ENCODE measurements around the gene TNFRSF11A.

The TNFRSF11A gene

DNA sequence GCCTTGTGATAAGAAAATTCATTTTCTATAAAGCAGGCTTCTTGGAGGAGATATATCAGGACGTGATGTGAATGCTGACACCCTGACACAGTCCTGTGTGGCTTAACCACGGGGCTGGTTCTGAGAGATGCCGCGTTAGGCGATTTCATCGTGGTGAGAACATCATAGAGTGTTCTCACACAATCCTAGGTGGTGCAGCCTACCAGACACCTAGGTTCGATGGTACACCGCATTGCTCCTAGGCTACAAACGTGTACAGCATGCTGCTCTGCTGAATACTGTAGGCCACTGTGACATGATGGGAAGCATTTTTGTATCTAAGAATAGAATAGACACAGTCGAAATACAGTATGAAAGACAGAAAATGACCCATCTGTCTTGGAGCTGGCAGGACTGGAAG lies 82.5 kb downstream of the TNFRSF11A start:
- no peak for DNase-seq (ENCODE audit: low read depth in 2 of 2, low spot score in 1 of 2)

DNA sequence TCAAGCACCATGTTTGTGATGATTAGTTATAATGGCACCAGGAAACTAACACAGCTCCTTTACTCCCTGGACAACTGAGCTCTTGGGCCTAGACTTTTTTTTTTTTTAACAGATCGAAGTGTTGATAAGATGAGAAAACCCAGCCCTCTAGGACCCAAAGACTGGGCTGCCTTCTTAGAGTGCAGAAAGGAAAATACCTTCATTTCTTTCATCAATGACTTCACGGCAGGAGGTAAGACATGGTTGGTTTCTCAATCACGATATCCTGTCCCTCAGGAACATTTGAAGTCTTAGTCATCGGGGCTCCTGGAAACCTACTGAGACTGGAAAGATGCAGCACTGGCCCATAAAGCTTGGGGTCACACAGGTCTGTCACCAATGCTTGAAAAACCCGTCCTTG lies 84.7 kb downstream of the TNFRSF11A start:
- DNase-seq (ENCODE audit: low read depth in 2 of 2, low spot score in 1 of 2) = no peak

DNA sequence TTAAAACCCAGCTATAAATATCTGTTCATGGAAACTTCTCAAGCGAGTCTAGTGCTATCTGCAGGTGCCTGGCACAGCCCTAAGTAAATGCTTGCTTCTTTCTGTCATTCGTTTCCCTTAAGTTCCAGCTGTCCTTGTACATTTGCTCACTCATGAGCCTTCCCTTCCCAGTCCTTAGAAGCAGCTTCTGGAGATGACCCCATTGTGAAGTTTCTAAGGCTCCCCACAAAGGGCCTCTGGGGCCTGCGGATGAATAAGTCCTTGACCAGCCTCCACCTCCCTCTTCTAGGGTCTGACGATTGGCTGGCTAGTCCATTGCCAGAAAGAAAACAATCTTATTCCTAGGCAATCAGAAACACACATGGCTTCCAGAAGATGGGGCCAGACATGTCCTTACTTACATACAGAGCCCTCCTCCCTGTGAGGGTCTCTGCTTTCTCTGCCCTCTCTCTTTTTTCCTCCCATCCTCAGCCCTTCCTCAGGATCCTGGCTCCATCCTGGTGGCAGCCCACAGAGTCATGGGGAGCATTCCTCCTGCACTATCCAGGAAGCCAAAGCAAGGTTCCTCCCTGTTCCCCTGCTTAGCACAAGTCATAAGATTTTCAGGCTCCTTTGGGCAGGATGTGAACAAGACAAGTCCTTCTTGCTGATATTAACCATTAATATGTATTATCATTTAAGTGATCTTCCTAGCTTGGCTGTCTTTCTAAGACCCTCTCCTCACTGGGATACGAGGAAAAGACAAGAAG lies 87.3 kb downstream of the TNFRSF11A start:
- no peak for DNase-seq (ENCODE audit: low read depth in 2 of 2, low spot score in 1 of 2)

DNA sequence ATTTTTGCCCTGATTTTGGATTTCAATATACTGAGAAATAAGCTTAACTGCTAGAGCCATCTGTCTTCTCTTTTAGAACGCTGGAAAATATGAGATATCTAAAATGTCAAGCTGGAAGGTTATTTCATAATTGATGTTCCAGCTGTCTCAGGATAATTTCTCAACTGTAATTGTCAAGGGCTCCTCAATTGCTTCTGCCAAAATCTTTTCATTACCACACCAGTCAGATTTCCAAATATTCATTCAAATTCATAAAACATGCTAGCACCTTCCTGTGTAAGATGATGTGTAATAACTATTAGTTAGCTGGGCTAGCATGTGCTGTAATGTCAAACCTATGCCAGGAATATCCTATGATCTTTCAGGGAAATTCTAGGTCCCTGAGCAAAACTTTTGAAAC lies 88.1 kb downstream of the TNFRSF11A start:
- DNase-seq (ENCODE audit: low read depth in 2 of 2, low spot score in 1 of 2) = no peak

DNA sequence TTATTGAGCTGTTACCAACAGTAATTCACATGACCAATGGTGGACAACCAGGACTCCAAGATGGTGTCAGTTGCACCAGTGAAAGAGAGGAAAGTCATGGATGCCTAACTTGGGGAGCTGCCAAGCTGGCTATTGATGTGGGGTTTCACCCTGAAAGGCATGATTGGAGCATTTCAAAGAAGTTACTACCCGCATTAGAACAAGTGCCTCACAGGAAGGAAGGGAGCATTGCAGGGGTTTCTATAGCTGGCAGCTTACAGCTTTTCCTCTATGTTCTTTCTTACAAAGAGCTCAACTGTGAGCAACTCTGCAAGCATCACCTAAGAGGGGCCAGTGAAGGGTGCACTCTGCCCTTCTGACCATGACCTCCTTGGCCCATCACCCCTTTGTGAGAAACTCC lies 93.1 kb downstream of the TNFRSF11A start:
- DNase-seq (ENCODE audit: low read depth in 2 of 2, low spot score in 1 of 2) = no peak

DNA sequence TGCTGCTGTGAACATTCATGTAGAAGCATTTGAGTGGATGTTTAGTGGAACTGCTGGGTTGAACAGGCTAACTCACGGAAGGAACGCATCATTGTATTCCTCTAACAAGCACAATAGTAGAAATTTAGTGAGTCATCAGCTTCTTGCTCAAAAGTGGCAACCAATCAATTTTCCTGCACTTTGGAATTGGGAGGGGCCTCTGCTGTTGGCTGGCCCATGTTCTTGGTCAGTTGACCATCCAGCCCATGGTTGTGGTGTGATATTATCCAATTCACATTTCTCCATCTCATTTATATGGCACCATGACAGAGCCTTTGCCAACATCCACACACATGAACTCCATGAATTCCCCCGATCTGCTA lies 95.0 kb downstream of the TNFRSF11A start:
- DNase-seq (ENCODE audit: low read depth in 2 of 2, low spot score in 1 of 2) = no peak

DNA sequence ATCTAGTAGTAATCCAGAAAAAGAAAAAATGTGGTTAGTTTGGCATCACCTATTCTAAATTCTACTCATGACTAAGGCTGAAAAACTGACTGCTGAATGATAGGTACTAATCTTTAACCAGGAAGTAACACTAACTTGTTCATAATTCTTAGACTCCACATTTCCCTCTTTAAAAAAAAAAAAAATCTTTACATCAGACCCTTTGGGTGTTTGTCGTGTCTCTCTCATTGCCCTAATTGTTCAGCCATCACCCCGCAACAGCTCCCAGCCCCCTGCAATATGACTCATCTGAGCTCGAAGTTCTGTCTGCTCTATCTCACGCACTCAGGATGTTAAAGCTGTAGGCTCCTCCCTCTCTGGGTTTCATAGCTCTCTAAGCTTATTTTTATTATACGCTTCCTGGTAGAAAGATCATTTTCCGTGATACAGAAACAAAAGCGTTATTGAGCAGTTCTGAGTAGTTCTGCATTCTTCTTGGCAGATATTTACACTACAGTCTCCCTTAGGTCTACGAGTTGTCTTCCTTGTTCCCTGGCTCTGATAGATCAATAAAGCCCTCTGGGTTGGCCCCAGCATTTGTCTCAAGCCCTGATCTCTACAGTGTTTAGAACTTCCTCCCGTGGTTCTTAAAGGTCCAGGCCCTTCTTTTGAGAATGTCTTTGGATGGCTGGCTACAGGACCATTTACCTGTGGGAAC lies 95.6 kb downstream of the TNFRSF11A start:
- DNase-seq (ENCODE audit: low read depth in 2 of 2, low spot score in 1 of 2) = peak; percentile 43 to 61

DNA sequence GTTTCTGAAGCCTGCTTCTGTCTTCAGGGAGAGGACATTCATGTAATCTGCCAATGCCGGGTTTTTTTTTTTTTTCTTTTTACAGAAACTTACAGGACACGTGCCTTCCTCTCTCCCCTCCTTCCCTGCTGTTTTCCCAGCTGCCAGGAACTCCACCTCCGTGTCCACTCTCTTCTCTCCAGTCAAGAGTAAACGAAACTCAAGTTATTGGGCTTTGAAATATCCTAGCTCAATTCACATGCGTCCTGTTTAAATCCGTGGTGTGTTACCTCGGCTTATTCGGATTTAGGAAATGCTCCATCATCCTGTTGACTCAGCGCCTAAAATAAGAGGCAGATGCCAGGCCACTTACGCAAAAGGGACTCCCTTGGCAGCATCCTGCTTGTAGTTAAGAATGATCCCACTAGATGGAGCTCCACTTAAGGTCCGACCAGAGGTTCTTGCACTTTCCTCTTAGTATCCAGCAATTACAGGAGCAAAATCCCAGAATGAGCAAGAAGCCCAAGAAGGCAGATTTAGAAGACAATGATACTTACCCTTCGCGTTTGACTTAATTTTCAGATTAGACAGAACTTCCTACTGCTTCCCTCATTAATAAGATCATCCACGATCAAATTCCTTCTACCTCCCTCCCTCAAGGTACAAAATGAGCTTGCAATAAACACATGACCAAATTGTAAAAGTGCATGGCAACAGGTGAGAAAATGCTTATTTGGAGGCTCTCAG lies 100.5 kb downstream of the TNFRSF11A start:
- peak in 1 of 2 donors; percentile 6 for DNase-seq (ENCODE audit: low read depth in 2 of 2, low spot score in 1 of 2)

DNA sequence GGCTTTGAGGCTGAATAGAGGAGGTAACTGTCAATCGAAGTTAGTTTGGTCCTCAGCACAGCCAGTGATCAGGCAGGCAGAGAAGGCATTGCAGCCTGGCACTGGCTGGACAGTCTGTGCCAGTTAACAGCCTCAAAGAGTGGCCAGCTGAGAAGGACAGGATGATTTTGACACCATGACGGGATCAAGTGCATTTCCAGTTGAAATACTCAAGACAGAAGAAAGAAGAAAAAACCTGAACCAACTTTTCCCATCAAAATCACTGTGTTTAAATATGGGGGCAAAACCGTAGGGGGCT lies 101.0 kb downstream of the TNFRSF11A start:
- no peak for DNase-seq (ENCODE audit: low read depth in 2 of 2, low spot score in 1 of 2)

DNA sequence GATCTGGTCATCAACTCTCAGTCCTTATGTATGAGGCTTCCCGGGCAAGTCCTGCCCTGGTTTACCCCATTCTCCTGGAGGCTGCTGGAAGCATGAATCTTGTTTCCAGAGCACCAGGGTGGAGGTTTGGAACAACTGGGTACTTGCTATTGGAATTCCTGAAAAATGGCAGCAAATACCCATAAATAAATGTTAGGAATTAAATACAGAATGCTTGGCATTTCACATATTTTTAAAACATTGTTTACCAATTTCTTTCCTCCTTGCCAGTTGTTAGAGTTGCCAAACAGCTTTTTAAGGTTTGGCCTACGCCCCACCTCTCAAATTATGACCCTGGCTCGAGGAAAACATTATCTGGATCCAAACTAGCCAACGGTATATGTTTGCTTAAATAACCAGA lies 107.1 kb downstream of the TNFRSF11A start:
- DNase-seq (ENCODE audit: low read depth in 2 of 2, low spot score in 1 of 2) = no peak

DNA sequence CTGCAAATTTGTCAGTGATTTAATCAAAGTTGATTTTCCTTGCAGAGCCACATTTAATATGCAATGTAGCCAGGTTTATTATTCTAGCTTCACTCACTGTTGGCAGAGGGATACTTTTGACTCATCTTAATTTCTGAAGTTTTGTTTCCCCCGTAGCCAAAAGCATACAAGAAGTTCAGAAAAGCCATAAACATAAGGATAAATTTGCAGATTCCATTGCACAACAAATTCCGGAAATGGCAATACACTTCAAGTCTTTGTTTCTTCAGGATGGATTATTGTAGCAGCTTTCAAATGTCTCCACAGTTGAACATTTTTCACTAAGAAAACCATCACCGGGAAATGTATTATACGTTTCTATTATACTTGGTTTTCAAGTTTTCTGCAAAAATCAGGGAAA lies 109.7 kb downstream of the TNFRSF11A start:
- DNase-seq (ENCODE audit: low read depth in 2 of 2, low spot score in 1 of 2) = no peak

DNA sequence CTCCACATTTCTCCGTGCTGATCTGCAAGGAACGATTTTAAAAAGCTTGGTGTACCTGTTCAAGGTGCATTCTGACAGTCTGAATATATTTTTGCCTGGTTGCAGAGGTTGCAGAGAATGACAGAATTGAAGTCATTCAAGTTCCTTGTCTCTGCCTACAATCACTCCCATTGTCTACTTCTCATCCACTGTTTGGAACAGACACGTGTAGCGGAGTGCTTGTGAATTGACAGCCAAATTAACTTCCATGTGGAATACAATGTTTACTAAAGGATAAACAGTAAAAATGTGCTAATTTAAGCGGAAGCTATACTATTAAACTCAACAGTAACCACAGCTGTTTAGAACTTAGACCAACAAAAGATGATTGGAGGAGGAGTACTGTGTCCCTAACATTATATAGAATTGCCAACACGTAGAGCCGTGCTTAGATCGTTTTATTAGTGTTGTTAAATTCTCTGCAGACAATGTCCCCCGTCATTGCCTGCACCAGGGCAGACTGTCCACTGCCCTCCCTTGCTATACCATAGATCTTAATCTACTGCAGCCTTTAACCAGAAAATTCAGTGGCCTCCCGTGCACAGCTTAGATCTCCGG lies 110.4 kb downstream of the TNFRSF11A start:
- DNase-seq (ENCODE audit: low read depth in 2 of 2, low spot score in 1 of 2) = no peak

DNA sequence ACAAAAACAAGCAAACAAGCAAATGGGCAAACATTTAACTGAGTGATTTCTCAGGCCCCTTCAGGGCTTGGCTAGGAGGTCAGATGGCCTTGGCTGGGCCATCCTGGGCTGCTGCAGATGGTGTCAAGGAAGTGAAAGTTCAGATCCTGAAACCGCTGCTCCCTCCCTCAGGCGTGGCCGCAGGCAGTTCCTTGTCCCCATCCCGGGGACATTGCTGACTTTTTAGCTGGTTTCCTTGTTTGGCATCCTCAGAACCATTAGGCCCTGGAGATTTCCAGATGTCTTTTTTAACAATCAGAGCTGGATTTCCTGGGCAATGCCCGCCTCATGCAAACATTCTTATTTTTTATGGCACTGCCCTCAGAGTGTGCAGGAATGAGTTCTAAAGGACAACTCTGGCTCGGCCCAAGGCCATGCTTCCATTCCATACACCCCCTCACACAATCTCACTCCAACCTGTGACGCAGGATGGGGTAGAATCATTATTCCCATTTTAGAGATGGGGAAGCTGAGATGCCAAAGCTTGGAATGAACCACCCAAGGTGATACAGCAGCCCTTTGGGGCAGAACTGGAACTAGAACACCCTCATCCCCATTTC lies 111.6 kb downstream of the TNFRSF11A start:
- no peak for DNase-seq (ENCODE audit: low read depth in 2 of 2, low spot score in 1 of 2)

DNA sequence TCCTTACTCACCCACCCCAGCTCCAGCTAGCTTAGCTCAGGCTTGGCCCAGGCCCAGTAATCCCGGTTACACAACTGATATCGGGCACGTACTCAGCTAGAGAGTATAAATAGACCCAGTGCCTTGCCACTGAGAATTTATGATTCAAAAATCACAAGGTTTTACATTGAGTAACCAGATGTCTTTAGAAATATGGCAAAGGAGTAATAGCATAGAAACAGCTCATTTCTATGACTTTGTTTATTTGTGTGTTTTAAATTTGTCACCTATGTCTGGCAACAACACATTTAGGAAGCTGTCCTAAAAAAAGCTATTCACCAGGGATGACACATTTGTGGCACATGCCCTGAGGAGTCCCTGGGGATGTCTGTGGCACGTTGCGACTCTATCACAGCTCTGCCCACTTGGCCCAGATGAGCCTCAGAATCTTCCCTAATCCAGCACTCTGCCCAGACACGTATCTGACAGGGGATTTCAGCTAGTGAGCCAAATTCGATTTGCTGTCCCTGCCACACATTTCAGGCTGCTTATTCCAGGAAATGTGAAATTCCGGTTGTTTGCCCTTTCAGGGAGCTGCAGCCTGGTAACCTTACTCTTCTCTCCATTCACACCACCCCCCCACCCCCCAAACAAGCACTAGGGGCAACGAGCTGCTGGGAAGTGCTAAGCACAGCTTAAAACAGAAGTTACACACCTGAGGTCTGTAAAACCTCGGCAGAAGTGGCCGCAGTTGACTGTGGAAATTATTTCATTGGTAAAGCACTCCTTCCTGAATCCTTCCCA lies 112.3 kb downstream of the TNFRSF11A start:
- no peak for DNase-seq (ENCODE audit: low read depth in 2 of 2, low spot score in 1 of 2)

DNA sequence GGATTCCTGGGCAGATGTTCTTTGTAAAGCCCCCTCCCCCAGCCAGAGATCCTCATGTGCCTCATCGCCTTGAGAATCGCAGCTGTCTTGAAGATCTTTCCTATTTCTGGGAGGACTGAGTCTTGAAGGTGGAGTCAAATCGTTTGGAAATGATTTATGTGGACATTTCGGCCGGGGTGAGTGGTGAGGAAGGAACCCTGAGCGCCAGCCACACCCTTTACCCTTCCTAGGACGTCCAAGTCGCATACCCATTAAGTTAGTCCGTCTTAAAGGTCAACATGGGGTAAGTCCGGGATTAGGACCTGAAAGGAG lies 112.9 kb downstream of the TNFRSF11A start:
- no peak for DNase-seq (ENCODE audit: low read depth in 2 of 2, low spot score in 1 of 2)

DNA sequence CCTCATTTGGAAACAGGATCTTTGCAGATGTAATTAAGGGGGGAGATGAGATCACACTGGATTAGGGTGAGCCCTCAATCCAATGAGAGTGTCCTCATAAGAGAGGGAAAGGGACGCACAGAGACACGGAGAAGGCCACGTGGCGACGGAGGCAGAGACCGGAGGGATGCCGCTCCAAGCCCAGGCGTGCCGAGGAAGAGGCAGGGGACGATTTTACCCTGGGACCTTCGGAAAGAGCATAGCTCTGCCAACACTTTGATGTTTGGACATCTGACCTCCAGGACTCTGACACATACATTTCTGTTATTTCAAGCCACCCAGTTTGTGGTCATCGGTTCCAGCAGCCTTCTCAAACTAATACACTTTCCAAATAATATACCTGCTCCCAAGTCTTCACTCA lies 113.3 kb downstream of the TNFRSF11A start:
- DNase-seq (ENCODE audit: low read depth in 2 of 2, low spot score in 1 of 2) = no peak

DNA sequence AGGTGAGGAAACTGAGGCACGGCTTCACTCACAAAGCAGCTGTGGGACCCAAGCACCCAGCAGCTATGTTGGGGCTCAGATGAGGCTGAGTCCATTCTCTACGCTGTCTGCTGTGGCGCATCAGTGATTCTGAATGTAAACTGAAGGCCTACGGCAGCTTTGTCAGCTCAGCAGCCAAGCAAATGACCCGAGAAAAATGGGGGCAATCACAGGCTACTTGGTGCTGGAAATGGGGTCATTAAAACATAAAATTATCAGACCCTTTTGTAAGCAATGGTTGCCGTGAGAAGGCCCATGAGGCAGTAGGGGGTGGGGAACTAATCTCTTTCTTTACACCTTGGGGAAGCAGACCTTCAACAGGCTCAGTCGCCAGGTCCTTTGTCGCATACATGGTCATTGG lies 113.8 kb downstream of the TNFRSF11A start:
- no peak for DNase-seq (ENCODE audit: low read depth in 2 of 2, low spot score in 1 of 2)
